Putamen (tissue), 1 donor: ENCODE data around the gene EIPR1.

Experiments used
- DNase-seq: peaks from one replicate; pipeline ENCODE4 v3.0.0-alpha.2; 2016; ENCODE audit warnings: low spot score

EIPR1 gene

GRCh38 chr2:3246928-3247714, 130.5 kb downstream of the EIPR1 start:
- DNase-seq: no peak

- no peak for DNase-seq
Observed at GRCh38 chr2:3246406-3246805, 131.2 kb downstream of the EIPR1 start.

GRCh38 chr2:3244486-3244885, 133.1 kb downstream of the EIPR1 start:
- no peak for DNase-seq

- DNase-seq: no peak
Observed at GRCh38 chr2:3243804-3244203, 133.8 kb downstream of the EIPR1 start.

GRCh38 chr2:3242747-3243369, 134.8 kb downstream of the EIPR1 start:
- no peak for DNase-seq

- no peak for DNase-seq
Observed at GRCh38 chr2:3241971-3242746, 135.5 kb downstream of the EIPR1 start.

- no peak for DNase-seq
Observed at GRCh38 chr2:3238951-3239841, 138.4 kb downstream of the EIPR1 start.

GRCh38 chr2:3236300-3237045, 141.1 kb downstream of the EIPR1 start:
- no peak for DNase-seq

- no peak for DNase-seq
Observed at GRCh38 chr2:3233877-3234276, 143.7 kb downstream of the EIPR1 start.

GRCh38 chr2:3229221-3229620, 148.4 kb downstream of the EIPR1 start:
- DNase-seq: no peak

GRCh38 chr2:3224681-3225080, 152.9 kb downstream of the EIPR1 start:
- DNase-seq: no peak

GRCh38 chr2:3223080-3223923, 154.3 kb downstream of the EIPR1 start:
- no peak for DNase-seq

- DNase-seq: no peak
Observed at GRCh38 chr2:3222636-3223035, 155.0 kb downstream of the EIPR1 start.

GRCh38 chr2:3219536-3219935, 158.1 kb downstream of the EIPR1 start:
- no peak for DNase-seq

GRCh38 chr2:3217646-3218045, 160.0 kb downstream of the EIPR1 start:
- no peak for DNase-seq

- no peak for DNase-seq
Observed at GRCh38 chr2:3216841-3217495, 160.7 kb downstream of the EIPR1 start.

- DNase-seq: no peak
Observed at GRCh38 chr2:3214806-3215404, 162.7 kb downstream of the EIPR1 start.

- no peak for DNase-seq
Observed at GRCh38 chr2:3214065-3214464, 163.6 kb downstream of the EIPR1 start.

GRCh38 chr2:3212984-3213383, 164.6 kb downstream of the EIPR1 start:
- no peak for DNase-seq

- no peak for DNase-seq
Observed at GRCh38 chr2:3212061-3212362, 165.6 kb downstream of the EIPR1 start.
